SJSA1 (cell line): Measurements from ENCODE around the gene MIGA1. TPM values are rescaled to one million over a fixed set of nuclear protein-coding genes. Genes with fewer than 3 reads are reported as not detected.
"Not testable (repeated sequence)": the region's sequence is repeated elsewhere in the genome, so short reads cannot be mapped to it uniquely, and the experiment has no call there.

Source experiments
- DNase-seq, 2 experiments: peaks; one replicate each; pipeline ENCODE4 v3.0.0-alpha.2; 2015 to 2020; ENCODE audit warnings: low spot score in 2 of 2, low read depth in 1 of 2
- H3K27ac ChIP-seq: fragments of 250-450 bp; sonication (Bioruptor Pico); 2 replicates; pipeline ENCODE4 v1.5.1; 2020; ENCODE audit warnings: mild to moderate bottlenecking, moderate library complexity
- H3K27me3 ChIP-seq: fragments of 250-450 bp; sonication (Bioruptor Pico); replicated peaks from 2 replicates; pipeline ENCODE4 v1.5.1; 2020; ENCODE audit warnings: mild to moderate bottlenecking, moderate library complexity
- H3K36me3 ChIP-seq: fragments of 250-450 bp; sonication (Bioruptor Pico); 2 replicates; pipeline ENCODE4 v1.5.1; 2020; ENCODE audit warnings: mild to moderate bottlenecking
- H3K4me1 ChIP-seq: fragments of 250-450 bp; sonication (Bioruptor Pico); replicated peaks from 2 replicates; pipeline ENCODE4 v1.6.1; 2021; ENCODE audit warnings: mild to moderate bottlenecking
- H3K4me3 ChIP-seq: fragments of 250-450 bp; sonication (Bioruptor Pico); 2 replicates; pipeline ENCODE4 v1.5.1; 2020; ENCODE audit warnings: mild to moderate bottlenecking
- H3K9me3 ChIP-seq: fragments of 250-450 bp; sonication (Bioruptor Pico); replicated peaks from 2 replicates; pipeline ENCODE4 v1.5.1; 2020; ENCODE audit warnings: mild to moderate bottlenecking
- total RNA-seq: library from RNA; depleted of rRNA; stranded (reverse); fragments of >200 nt; shearing (Covaris generic); gene quantifications from 2 replicates; pipeline ENCODE4 v1.2.3, GENCODE V29; 2014

Gene MIGA1
- total RNA-seq, 1 experiment from 2014 or later, result 13.2 TPM

DNA sequence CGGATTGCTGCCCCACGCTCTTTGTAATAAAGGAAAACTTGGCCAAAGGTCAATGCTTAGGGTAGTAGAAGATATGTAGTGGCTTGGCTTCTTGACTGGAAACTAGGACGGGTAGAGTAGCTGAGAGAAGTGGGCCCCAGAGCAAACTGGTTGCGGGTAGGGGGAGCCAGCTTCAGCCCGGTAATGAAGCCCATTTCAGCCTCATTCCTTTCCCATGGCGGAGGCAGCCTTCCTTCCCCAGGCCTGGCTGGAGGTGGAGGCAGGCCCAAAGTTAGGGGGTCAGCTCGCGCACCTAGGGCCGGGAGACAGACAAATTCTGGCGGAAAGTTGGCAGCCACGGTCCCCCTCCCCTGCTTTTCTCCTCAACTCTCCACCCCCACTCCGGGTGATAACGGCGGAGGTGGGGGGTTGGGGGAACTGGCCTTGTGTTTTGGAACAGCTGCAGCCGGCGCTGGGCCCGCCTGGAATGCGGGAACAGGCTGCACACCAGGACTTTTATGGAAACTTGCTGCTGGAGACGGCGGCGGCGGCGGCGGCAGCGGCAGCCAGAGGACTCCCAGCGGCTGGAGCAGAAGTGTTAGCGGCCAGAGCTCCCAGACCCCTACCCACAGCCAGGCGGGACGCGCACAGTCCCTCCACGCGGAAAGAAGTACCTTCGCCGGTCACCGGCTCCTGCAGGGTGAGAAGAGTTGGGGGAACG is 108.8 kb downstream of the MIGA1 start, which contains the start of gene NEXN:
Gene NEXN (plus strand): TSS at position 544 of the 700 bp plus-strand sequence. CDS start 27,483 bp downstream, outside the sequence.
- Histone ChIP-seq H3K4me3 (peak within 1 kb of the TSS; percentile 85), H3K9me3 (no peaks in the 10 kb centered on the region), H3K27me3 (no peaks in the 10 kb centered on the region), H3K36me3 (peaks cover 25% of the 10 kb centered on the region), H3K4me1 (peaks cover 25% of the 10 kb centered on the region), H3K27ac (peak within 1 kb of the TSS; percentile 95)
- DNase-seq, result peak; percentile 85

DNA sequence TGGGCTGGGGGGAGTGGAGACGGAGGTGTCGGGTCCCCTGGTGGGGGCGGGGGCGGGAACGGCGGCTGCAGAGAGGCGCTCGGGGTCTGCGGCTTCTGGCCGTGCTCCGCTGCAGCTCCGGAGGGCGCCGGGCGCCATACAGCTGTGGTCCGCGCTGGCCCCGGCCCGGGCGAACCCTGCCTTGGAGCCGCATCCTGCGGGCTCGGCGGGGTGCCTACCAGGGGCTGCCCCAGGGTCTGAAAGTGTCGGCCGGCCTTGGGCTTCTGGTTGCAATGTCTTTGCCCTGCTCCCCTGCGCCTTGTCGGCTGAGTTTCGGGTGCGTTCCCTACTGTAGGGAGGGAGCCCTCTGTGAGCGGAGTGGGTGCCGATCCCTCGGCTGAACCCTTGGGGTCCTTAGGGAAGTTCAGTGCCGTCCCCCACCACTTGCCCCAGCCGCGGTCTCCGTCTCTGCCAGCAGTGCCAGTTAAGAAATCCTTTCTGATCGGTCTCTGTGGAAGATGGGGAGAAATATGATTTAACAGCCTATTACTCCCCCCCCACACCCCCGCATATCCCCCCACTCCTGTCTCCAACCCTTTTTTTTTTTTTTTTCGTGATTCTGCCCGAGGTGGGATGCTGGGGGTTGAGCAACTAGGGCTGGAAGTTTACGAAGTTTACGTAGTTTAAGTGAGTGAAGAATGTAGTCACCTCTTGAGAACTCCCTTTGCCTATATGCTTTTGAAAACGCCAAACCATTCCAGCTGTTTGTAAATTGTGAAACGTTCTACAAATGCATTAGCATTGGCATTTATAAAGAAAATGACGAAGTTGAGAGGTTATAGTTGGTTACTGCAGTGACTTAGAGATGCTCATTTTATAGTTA is 109.6 kb downstream of the MIGA1 start:
- no peaks in the 10 kb centered on the region for H3K27me3 ChIP-seq

GRCh38 chr1:77889671-77890070 is 110.2 kb downstream of the MIGA1 start:
- Histone ChIP-seq H3K4me1 (peaks cover 22% of the 10 kb centered on the region), H3K4me3 (peak overlapping the region; percentile 85), H3K27me3 (no peaks in the 10 kb centered on the region), H3K36me3 (peaks cover 39% of the 10 kb centered on the region), H3K9me3 (no peaks in the 10 kb centered on the region), H3K27ac (peak overlapping the region; percentile 95)
- peak; percentile 54 to 79 for DNase-seq

More for the DNA sequence above, 109.6 kb downstream of the MIGA1 start:
- DNase-seq, result peak; percentile 63 to 78
- H3K4me1 ChIP-seq, result peaks cover 25% of the 10 kb centered on the region
- peak overlapping the region; percentile 85 for H3K4me3 ChIP-seq
- H3K27ac ChIP-seq, result peak overlapping the region; percentile 95
- no peaks in the 10 kb centered on the region for H3K9me3 ChIP-seq
- H3K36me3 ChIP-seq, result peaks cover 33% of the 10 kb centered on the region

DNA sequence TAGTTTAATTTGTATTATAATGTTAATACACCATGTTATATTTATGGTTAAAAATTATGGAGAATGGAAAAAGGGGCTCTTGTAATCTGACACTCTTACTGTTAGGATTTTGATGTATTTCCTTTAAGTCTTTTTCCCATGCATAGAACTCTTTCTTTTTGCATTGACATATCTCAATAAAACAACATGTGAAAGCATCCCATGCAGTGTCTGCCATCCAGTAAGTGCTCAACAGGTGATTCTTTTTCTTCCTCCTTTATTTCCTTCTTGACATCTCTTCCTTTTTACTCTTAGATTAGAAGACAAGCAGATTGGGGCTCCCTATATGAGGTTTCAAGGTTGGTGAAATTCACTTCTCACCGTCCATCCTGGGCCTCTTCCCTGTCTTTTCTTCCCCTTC is 111.8 kb downstream of the MIGA1 start:
- H3K27ac ChIP-seq, result peak overlapping the region; percentile 95; the same call in 1 of the 2 replicates
- DNase-seq, result no peak
- peaks cover 48% of the 10 kb centered on the region for H3K36me3 ChIP-seq
- peaks cover 22% of the 10 kb centered on the region for H3K4me1 ChIP-seq
- H3K27me3 ChIP-seq, result no peaks in the 10 kb centered on the region
- no peaks in the 10 kb centered on the region for H3K9me3 ChIP-seq
- no peak overlapping the region for H3K4me3 ChIP-seq

DNA sequence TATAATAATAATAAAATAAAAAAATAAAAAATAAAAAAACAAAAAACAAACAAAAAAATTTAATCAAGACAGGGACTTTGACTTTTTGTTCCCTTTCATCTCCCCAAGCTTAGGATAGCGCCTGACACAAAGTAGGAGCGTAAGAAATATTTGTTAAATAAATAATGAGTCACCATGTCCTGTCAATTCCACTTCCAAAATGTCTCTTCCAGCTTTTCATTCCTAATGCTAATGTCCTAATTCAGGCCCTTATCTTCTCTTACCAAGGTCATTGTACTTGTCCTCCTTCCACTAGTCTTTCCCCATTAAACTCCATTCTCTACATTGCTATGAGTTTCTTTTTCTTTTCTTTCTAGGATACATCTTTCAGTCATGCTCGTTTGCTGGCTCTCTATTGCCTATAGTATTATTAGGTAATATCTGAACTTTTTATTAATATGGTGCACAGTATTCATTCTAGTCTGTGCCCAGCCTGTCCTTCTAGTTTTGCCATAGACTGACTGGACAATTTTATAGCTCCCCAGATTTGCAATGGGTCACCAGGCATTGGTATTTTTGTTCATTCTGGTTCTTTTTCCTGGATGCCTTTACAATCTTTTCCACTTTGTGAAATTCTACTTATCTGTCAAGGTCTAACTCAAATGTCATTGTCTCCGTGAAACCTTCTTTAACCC is 120.3 kb downstream of the MIGA1 start:
- Histone ChIP-seq H3K9me3 (no peaks in the 10 kb centered on the region), H3K4me3 (no peak overlapping the region), H3K36me3 (peaks cover 63% of the 10 kb centered on the region), H3K27me3 (no peaks in the 10 kb centered on the region), H3K27ac (no peak overlapping the region), H3K4me1 (peaks cover 4% of the 10 kb centered on the region; the same call in 1 of the 2 replicates)
- DNase-seq, result peak in 1 of 2 experiments; percentile 21

- Histone ChIP-seq H3K4me3 (no peak overlapping the region), H3K4me1 (peaks cover 4% of the 10 kb centered on the region; the same call in 1 of the 2 replicates), H3K36me3 (peaks cover 59% of the 10 kb centered on the region), H3K9me3 (no peaks in the 10 kb centered on the region), H3K27ac (no peak overlapping the region), H3K27me3 (no peaks in the 10 kb centered on the region)
- peak in 1 of 2 experiments; percentile 37 for DNase-seq
These were observed 121.3 kb downstream of the MIGA1 start for GRCh38 chr1:77900687-77901293.

GRCh38 chr1:77905603-77906002 is 126.2 kb downstream of the MIGA1 start:
- H3K9me3 ChIP-seq, result no peaks in the 10 kb centered on the region
- H3K36me3 ChIP-seq, result peaks cover 51% of the 10 kb centered on the region
- no peaks in the 10 kb centered on the region for H3K27me3 ChIP-seq
- H3K4me3 ChIP-seq, result no peak overlapping the region
- H3K27ac ChIP-seq, result no peak overlapping the region
- DNase-seq, result no peak
- H3K4me1 ChIP-seq, result no peaks in the 10 kb centered on the region

- H3K27ac ChIP-seq, result no peak overlapping the region
- no peaks in the 10 kb centered on the region for H3K27me3 ChIP-seq
- H3K4me1 ChIP-seq, result no peaks in the 10 kb centered on the region
- DNase-seq, result no peak
- H3K4me3 ChIP-seq, result no peak overlapping the region
- H3K9me3 ChIP-seq, result no peaks in the 10 kb centered on the region
- peaks cover 49% of the 10 kb centered on the region for H3K36me3 ChIP-seq
These were observed 126.6 kb downstream of the MIGA1 start for GRCh38 chr1:77906019-77906545.

GRCh38 chr1:77906624-77907023 is 127.2 kb downstream of the MIGA1 start:
- H3K27me3 ChIP-seq, result no peaks in the 10 kb centered on the region
- no peaks in the 10 kb centered on the region for H3K9me3 ChIP-seq
- no peak overlapping the region for H3K4me3 ChIP-seq
- H3K36me3 ChIP-seq, result peaks cover 47% of the 10 kb centered on the region
- H3K4me1 ChIP-seq, result no peaks in the 10 kb centered on the region
- DNase-seq, result no peak
- H3K27ac ChIP-seq, result no peak overlapping the region

DNA sequence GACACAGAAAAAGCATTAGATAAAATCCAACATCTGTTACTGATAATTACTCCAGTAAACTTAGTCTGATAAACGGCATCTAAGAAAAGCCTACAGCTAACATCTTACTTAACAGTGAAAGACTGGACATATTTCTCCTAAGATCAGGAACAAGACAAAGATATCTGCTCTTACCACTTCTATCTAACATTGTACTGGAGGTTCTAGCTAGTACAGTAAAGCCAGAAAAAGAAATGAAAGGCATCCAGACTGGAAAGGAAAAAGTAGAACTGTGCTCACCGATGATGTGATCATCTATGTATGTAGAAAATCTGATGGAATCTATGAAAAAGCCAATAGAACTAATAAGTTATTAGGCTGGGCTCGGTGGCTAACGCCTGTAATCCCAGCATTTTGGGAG is 130.7 kb downstream of the MIGA1 start:
- no peaks in the 10 kb centered on the region for H3K9me3 ChIP-seq
- H3K36me3 ChIP-seq, result peaks cover 30% of the 10 kb centered on the region
- H3K4me3 ChIP-seq, result no peak overlapping the region
- DNase-seq, result no peak
- H3K27ac ChIP-seq, result no peak overlapping the region
- no peaks in the 10 kb centered on the region for H3K27me3 ChIP-seq
- no peaks in the 10 kb centered on the region for H3K4me1 ChIP-seq

DNA sequence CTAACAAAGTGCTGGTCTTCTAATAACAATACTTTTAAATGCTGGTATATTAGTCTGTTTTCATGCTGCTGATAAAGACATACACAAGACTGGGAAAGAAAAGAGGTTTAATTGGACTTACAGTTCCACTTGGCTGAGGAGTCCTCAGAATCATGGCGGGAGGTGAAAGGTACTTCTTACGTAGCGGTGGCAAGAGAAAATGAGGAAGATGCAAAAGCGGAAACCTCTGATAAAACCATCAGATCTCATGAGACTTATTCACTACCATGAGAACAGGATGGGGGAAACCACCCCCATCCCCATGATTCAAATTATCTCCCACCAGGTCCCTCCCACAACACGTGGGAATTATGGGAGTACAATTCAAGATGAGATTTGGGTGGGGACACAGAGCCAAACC is 139.5 kb downstream of the MIGA1 start:
- H3K36me3 ChIP-seq, result peaks cover 59% of the 10 kb centered on the region
- not testable (repeated sequence) for DNase-seq, H3K27me3 ChIP-seq, H3K4me3 ChIP-seq, H3K27ac ChIP-seq, H3K4me1 ChIP-seq, H3K9me3 ChIP-seq

DNA sequence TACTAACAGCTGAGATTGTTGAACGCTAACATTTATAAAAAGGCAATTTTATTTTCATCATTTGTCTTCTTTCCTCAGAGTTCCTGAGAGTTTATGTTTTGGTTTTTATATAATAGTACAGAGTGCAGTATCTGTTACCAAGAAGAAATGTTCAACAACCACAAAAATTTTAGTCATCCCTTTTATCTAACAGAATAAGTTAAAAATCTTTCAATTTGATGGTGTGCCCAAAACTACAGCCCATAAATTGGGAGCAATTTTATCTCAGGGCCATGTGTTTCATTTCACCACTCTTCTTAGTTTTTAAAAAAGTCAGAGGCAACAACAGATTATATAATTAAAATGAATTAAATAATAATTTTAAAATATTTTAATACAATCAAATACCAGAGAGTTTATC is 146.1 kb downstream of the MIGA1 start:
- DNase-seq, result peak in 1 of 2 experiments; percentile 50
- Histone ChIP-seq H3K36me3 (peaks cover 68% of the 10 kb centered on the region), H3K27me3 (no peaks in the 10 kb centered on the region), H3K27ac (no peak overlapping the region), H3K4me1 (0 out of 2 replicates have a peak, but pooled peaks cover 3% of the 10 kb centered on the region), H3K4me3 (no peak overlapping the region), H3K9me3 (no peaks in the 10 kb centered on the region)

GRCh38 chr1:77925956-77926355 is 146.5 kb downstream of the MIGA1 start:
- peaks cover 68% of the 10 kb centered on the region for H3K36me3 ChIP-seq
- no peak overlapping the region for H3K4me3 ChIP-seq
- no peaks in the 10 kb centered on the region for H3K9me3 ChIP-seq
- H3K27ac ChIP-seq, result no peak overlapping the region
- H3K27me3 ChIP-seq, result no peaks in the 10 kb centered on the region
- H3K4me1 ChIP-seq, result 0 out of 2 replicates have a peak, but pooled peaks cover 3% of the 10 kb centered on the region
- DNase-seq, result no peak
